Testis (tissue), 2 donors: Measurements from ENCODE around the gene ATRNL1.

Source experiments
- CTCF ChIP-seq, 3 experiments: fragments of 450-650 bp in 2 of 3; fragments of 200-600 bp in 1 of 3; sonication (generic) in 1 of 3; IDR thresholded peaks; one replicate each; pipeline ENCODE4 v1.5.1; 2016 to 2019; ENCODE audit warnings: antibody characterized with exemption in 3 of 3, mild to moderate bottlenecking in 2 of 3, moderate library complexity in 1 of 3
- POLR2A ChIP-seq: fragments of 450-650 bp; IDR thresholded peaks from one replicate; pipeline ENCODE4 v1.6.1; 2017; ENCODE audit warnings: antibody characterized with exemption, mild to moderate bottlenecking, moderate library complexity

- TF ChIP-seq CTCF (IDR thresholded peaks at IDR 0.05) (no peak), POLR2A (no peak)
Measured at GRCh38 chr10:115653473-115653872, 560.3 kb downstream of the ATRNL1 start.
